Measurements from ENCODE around the gene SLC12A3. TPM values are rescaled to one million over a fixed set of nuclear protein-coding genes. Genes with fewer than 3 reads are reported as not detected.

Gene SLC12A3
- total and polyA plus RNA-seq, 2 of the 4 experiments (the other 2 are of a cell fraction) = not detected

GRCh38 chr16:56817938-56818337 lies 47.1 kb upstream of the SLC12A3 start:
- no peak overlapping the region for H2BK120ac ChIP-seq (ENCODE audit: low read depth, low read length)
- ChIA-PET POLR2A (ENCODE audit: unreplicated experiment) (no interaction called here), CTCF (no interaction called here)
- peaks cover 6% of the 10 kb centered on the region for H3K9me1 ChIP-seq (ENCODE audit: insufficient read depth, low read length)
- TF ChIP-seq CTCF (conservative IDR thresholded peaks at IDR 0.05; ENCODE audit: low read depth, low read length) (no peak), CHD1 (IDR thresholded peaks at IDR 0.05; ENCODE audit: low read depth, low read length) (no peak), POLR2A (IDR thresholded peaks at IDR 0.05; ENCODE audit: low read depth, low read length) (no peak), ELK1 (IDR thresholded peaks at IDR 0.05; ENCODE audit: borderline replicate concordance, low read depth, low read length) (no peak), RCOR1 (IDR thresholded peaks at IDR 0.05; ENCODE audit: insufficient replicate concordance, low read length) (no peak), RAD21 (IDR thresholded peaks at IDR 0.05; ENCODE audit: low read length) (no peak), BHLHE40 (IDR thresholded peaks at IDR 0.05; ENCODE audit: low read depth, low read length) (no peak), MAFK (IDR thresholded peaks at IDR 0.05; ENCODE audit: low read depth, low read length) (no peak), RFX5 (IDR thresholded peaks at IDR 0.05; ENCODE audit: low read depth, low read length) (no peak), FOS (IDR thresholded peaks at IDR 0.05; ENCODE audit: low read depth, low read length) (no peak), CEBPB (IDR thresholded peaks at IDR 0.05; ENCODE audit: low read depth, low read length) (no peak), MAZ (IDR thresholded peaks at IDR 0.05; ENCODE audit: borderline replicate concordance, low read depth, low read length) (no peak), MXI1 (IDR thresholded peaks at IDR 0.05; ENCODE audit: borderline replicate concordance, low read depth, low read length) (no peak), NFE2L2 (IDR thresholded peaks at IDR 0.05; ENCODE audit: low read depth, low read length) (no peak), SMC3 (IDR thresholded peaks at IDR 0.05; ENCODE audit: low read depth, low read length) (no peak), USF2 (IDR thresholded peaks at IDR 0.05; ENCODE audit: low read depth, low read length) (no peak)
- BruUV-seq (replicated peaks) = no TSS peak
- no peak overlapping the region for H2AK9ac ChIP-seq (replicated peaks; ENCODE audit: low read depth, low read length, poor library complexity)
- ATAC-seq (ENCODE audit: low read depth) (no peak), DNase-seq (no peak)
- H2AFZ ChIP-seq (replicated peaks; ENCODE audit: low read length, poor library complexity) = no peak overlapping the region
- H3K18ac ChIP-seq (ENCODE audit: low read depth, low read length) = no peak overlapping the region
- in situ Hi-C loops (cut with MboI; ENCODE audit: low sequenced_read_pairs) = no loop called here
- no peak overlapping the region for H3K9ac ChIP-seq (ENCODE audit: low read depth, low read length)
- H2BK5ac ChIP-seq (ENCODE audit: low read depth, low read length, poor library complexity, severe bottlenecking) = no peak overlapping the region
- H3K4ac ChIP-seq (ENCODE audit: low read depth, low read length) = no peak overlapping the region
- no peak overlapping the region for H2BK20ac ChIP-seq (ENCODE audit: low read depth, low read length)
- no peaks in the 10 kb centered on the region for H3K9me3 ChIP-seq (ENCODE audit: control insufficient read depth, insufficient read depth, low read length)
- no peak overlapping the region for H4K8ac ChIP-seq (ENCODE audit: low read depth in 2 of 2, low read length in 2 of 2)
- dilution Hi-C loops (cut with HindIII; ENCODE audit: low sequenced_read_pairs, unreplicated experiment) = no loop called here
- H3K4me3 ChIP-seq (ENCODE audit: insufficient read depth, low read depth, low read length) = no peak overlapping the region
- H3K27ac ChIP-seq (ENCODE audit: insufficient read depth, low read length) = no peak overlapping the region
- no peak overlapping the region for H4K91ac ChIP-seq (ENCODE audit: insufficient read depth, low read depth, low read length)
- H3K23ac ChIP-seq (ENCODE audit: low read depth, low read length) = no peak overlapping the region
- no peak overlapping the region for H2AK5ac ChIP-seq (ENCODE audit: low read depth, low read length)
- H3K4me1 ChIP-seq (ENCODE audit: control insufficient read depth, insufficient read depth, low read length) = peaks cover 18% of the 10 kb centered on the region
- intact Hi-C loops (cut with micrococcal nuclease) = no loop called here
- H2BK15ac ChIP-seq (ENCODE audit: low read depth, low read length) = no peak overlapping the region
- no CpG with 5 or more reads among the region's 1 CpG for WGBS, 2 experiments (ENCODE audit: extremely low coverage in 2 of 2, insufficient read length in 1 of 2)
- H3K56ac ChIP-seq (ENCODE audit: extremely low read depth, insufficient read depth, low read length) = no peak overlapping the region
- H4K20me1 ChIP-seq (ENCODE audit: insufficient read depth, low read length) = no peaks in the 10 kb centered on the region
- H3K79me1 ChIP-seq (ENCODE audit: low read depth in 1 of 2, low read length in 2 of 2) = peaks cover 14 to 36% of the 10 kb centered on the region in 2 experiments; a peak in 3 of 4 replicates
- no peak overlapping the region for H3K14ac ChIP-seq (replicated peaks; ENCODE audit: low read depth, low read length)
- no peak overlapping the region for H4K5ac ChIP-seq (ENCODE audit: low read depth, low read length)
- no peak overlapping the region for H3K4me2 ChIP-seq (ENCODE audit: low read depth, low read length)
- H3K27me3 ChIP-seq (ENCODE audit: control insufficient read depth, insufficient read depth, low read length) = no peaks in the 10 kb centered on the region
- H3K36me3 ChIP-seq (ENCODE audit: control insufficient read depth, insufficient read depth, low read length) = peaks cover 13% of the 10 kb centered on the region
